ENCODE data around the gene MYCN. TPM values are rescaled to one million over a fixed set of nuclear protein-coding genes. Genes with fewer than 3 reads are reported as not detected.
"Not testable (repeated sequence)": the region's sequence is repeated elsewhere in the genome, so short reads cannot be mapped to it uniquely, and the experiment has no call there.

Gene MYCN
- total RNA-seq, 2 experiments from 2014 or later, result not detected

DNA sequence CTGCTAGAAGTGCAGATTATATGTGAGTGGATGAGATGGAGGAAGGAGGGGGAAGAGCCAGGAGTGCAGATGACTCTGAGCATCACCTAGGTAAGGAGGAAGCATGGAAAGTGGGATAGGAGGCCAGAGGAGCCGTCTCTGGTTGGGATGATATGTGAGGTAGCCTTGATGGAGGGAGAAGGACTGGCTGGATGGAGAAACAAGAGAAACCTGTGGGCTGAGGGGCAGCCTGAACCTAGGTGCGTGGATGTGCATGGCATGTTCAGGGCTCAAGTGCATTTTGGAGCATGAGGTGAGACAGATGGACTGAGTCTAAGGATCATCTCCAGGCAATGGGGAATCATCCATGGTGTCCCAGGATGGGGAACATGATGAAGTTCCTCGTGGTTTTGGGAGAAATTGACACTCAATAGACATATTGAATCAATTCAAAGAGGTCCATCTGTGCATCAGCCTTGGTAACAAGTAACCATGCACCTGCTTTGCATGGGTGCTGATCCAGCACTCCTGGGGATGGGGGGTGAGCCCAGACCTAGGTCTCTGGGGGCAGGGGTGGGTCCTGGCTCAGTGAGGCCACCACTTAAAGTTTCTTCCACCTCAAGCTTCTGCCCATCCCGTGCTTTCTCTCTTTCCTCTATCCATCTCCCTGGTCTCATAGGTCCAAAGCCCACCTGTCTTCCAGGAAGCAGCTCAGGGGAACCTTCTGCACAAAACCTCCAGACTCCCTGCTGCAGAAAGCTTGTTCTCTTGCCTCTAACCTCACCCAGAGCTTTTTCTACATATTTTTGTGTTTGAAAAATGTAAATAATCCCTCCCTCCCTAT is 19.2 kb downstream of the MYCN start:
- H3K9me3 Mint-ChIP-seq, result no peaks in the 10 kb centered on the region
- no peaks in the 10 kb centered on the region for H3K36me3 Mint-ChIP-seq (ENCODE audit: low read depth)
- DNase-seq, result no peak
- H3K4me1 Mint-ChIP-seq, result no peaks in the 10 kb centered on the region
- ChIA-PET POLR2A (no interaction called here), CTCF (no interaction called here)
- H3K27me3 Mint-ChIP-seq, result no peaks in the 10 kb centered on the region
- H3K27ac Mint-ChIP-seq, result no peak overlapping the region
- H3K4me3 Mint-ChIP-seq, result no peak overlapping the region

DNA sequence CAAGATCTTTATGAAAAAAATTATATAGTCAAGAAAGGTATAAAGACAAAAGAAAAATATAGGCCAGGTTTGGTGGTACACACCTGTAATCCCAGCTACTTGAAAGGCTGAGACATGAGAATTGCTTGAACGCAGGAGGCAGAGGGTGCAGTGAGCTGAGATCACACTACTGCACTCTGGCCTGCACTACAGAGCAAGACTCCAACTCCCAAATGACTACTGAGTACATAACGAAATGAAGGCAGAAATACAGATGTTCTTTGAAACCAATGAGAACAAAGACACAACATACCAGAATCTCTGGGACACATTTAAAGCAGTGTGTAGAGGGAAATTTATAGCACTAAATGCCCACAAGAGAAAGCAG is 19.8 kb downstream of the MYCN start:
- H3K9me3 Mint-ChIP-seq; CTCF ChIA-PET; H3K4me1 Mint-ChIP-seq; POLR2A ChIA-PET; H3K4me3 Mint-ChIP-seq; H3K27me3 Mint-ChIP-seq; H3K36me3 Mint-ChIP-seq (ENCODE audit: low read depth); H3K27ac Mint-ChIP-seq; DNase-seq: not testable (repeated sequence)

DNA sequence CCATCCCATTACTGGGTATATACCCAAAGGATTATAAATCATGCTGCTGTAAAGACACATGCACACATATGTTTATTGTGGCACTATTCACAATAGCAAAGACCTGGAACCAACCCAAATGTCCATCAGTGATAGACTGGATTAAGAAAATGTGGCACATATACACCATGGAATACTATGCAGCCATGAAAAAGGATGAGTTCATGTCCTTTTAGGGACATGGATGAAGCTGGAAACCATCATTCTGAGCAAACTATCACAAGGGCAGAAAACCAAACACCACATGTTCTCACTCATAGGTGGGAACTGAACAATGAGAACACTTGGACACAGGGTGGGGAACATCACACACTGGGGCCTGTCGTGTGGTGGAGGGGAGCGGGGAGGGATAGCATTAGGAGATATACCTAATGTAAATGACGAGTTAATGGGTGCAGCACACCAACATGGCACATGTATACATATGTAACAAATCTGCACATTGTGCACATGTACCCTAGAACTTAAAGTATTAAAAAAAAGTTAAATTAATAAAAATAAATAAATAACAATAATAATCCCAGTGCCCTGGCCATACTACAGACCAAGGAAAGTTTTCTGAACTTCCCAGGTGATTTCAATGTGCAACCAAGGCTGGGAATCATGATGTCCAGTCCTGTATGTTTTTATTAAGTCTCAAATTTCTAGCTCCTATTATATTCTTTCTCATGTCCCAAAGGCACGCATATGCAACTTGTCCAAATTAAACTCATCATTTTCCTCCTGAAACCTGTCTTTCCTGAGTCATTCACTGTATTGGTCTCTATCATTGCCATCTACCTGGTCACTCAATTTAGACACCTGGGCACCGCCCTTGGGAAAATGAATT is 23.0 kb downstream of the MYCN start:
- H3K36me3 Mint-ChIP-seq (ENCODE audit: low read depth); H3K27ac Mint-ChIP-seq; H3K9me3 Mint-ChIP-seq; POLR2A ChIA-PET; CTCF ChIA-PET; H3K27me3 Mint-ChIP-seq; H3K4me3 Mint-ChIP-seq; DNase-seq: not testable (repeated sequence)
- H3K4me1 Mint-ChIP-seq, result peaks cover 21% of the 10 kb centered on the region

DNA sequence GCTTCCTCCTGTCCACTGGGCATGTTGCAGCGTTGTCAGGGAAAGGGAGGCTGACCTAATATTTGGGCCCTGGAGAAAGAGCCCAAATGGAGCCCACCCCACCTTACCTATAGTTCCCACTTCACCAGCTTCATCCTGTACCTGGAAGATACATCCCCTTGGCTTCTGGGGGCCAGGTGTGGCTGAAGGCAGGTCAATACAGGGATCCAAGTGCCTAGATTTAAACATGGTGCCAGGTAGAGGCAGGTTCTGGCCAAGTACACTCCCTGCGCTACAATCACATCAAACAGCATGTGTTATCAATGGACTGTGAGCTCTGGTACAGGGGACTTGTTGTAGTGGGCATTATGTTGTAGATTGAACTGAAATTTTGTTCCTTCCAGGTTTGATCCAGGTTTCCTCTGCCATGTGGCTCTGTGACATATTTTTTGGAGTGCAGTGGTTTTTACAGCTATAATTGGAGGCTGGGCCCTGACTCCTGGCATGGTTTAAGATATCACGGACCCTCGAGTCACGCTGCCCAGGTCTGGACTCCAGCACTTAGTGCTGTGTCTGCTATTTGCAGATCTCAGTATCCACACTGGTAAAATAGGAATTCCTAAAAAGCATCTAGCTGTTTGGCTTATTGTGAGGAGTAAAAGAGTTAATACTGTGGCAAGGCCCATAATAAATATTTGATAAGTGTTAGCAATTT is 23.8 kb downstream of the MYCN start:
- no peak overlapping the region for H3K4me3 Mint-ChIP-seq
- H3K27me3 Mint-ChIP-seq, result no peaks in the 10 kb centered on the region
- no peaks in the 10 kb centered on the region for H3K36me3 Mint-ChIP-seq (ENCODE audit: low read depth)
- DNase-seq, result no peak
- no peak overlapping the region for H3K27ac Mint-ChIP-seq
- no peaks in the 10 kb centered on the region for H3K9me3 Mint-ChIP-seq
- peaks cover 27% of the 10 kb centered on the region for H3K4me1 Mint-ChIP-seq
- POLR2A ChIA-PET, result no interaction called here
- CTCF ChIA-PET, result interaction anchor here (1.0 kb wide), 1 partner anchor 24 kb away, joined by 3 read pairs; the partner anchor contains the start of gene MYCN

DNA sequence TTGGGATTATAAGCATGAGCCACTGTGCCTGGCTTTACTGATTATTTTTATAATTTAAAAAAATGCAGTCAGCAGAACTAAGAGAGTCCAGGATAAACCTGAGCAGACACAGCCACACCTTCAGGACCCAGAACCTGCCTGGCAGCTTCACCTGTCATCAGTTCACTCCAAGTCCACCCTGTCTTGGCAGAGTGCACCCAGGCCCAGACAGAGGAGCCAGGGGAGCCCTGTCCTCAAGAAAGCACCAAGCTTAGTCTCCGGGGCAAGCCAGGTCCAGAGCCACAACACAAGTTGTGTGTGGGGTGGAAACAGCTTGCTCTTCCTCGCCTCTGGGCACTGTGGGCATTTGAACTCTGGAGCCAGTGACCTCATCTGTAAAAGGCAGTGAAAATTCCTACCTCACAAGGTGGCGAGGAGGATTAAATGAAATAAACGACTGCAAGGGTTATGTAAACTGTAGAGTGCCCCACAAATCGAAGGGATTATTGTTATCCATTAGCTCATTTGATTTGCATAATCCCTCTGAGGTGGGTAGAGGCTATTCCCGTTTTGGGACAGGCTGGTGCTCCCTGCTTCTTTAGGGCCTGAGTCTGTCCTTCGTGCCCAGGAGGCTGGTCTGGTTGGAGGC is 24.7 kb downstream of the MYCN start:
- Mint-ChIP-seq H3K27ac (no peak overlapping the region), H3K27me3 (no peaks in the 10 kb centered on the region)

DNA sequence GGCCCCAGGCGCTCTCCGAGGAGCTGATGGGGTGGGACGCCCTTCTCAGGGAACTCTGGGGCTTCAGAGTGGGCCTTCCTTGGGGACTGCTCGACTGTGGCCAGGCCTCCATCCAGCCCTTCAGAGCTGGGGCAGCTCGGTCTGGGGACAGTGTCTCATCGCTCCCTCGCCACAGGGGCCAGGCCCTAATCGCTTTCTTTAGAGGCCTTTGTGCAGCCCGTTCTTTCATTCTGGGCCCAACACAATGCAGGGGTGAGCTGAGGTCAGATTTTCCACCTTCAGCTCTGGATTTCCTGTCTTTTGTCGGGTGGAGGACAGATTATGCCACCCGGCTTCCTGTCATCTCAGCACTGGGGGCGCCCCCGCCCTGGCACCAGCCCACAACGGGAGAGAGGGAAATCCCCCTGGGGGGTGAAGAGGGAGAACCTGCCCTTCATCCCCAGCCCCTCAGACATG is 25.2 kb downstream of the MYCN start:
- H3K36me3 Mint-ChIP-seq (ENCODE audit: low read depth), result no peaks in the 10 kb centered on the region
- no peaks in the 10 kb centered on the region for H3K9me3 Mint-ChIP-seq
- H3K4me3 Mint-ChIP-seq, result no peak overlapping the region
- ChIA-PET CTCF (no interaction called here), POLR2A (no interaction called here)
- peaks cover 33% of the 10 kb centered on the region for H3K4me1 Mint-ChIP-seq
- DNase-seq, result peak; percentile 25
- H3K27me3 Mint-ChIP-seq, result no peaks in the 10 kb centered on the region
- peak overlapping the region; percentile 19 for H3K27ac Mint-ChIP-seq

More for the DNA sequence above, 24.7 kb downstream of the MYCN start:
- Mint-ChIP-seq H3K9me3 (no peaks in the 10 kb centered on the region), H3K4me1 (peaks cover 33% of the 10 kb centered on the region), H3K4me3 (no peak overlapping the region), H3K36me3 (ENCODE audit: low read depth) (no peaks in the 10 kb centered on the region)
- ChIA-PET POLR2A (no interaction called here), CTCF (interaction anchor here (1.0 kb wide), 1 partner anchor 25 kb away, joined by 3 read pairs; the partner anchor contains the start of gene MYCN)
- no peak for DNase-seq

DNA sequence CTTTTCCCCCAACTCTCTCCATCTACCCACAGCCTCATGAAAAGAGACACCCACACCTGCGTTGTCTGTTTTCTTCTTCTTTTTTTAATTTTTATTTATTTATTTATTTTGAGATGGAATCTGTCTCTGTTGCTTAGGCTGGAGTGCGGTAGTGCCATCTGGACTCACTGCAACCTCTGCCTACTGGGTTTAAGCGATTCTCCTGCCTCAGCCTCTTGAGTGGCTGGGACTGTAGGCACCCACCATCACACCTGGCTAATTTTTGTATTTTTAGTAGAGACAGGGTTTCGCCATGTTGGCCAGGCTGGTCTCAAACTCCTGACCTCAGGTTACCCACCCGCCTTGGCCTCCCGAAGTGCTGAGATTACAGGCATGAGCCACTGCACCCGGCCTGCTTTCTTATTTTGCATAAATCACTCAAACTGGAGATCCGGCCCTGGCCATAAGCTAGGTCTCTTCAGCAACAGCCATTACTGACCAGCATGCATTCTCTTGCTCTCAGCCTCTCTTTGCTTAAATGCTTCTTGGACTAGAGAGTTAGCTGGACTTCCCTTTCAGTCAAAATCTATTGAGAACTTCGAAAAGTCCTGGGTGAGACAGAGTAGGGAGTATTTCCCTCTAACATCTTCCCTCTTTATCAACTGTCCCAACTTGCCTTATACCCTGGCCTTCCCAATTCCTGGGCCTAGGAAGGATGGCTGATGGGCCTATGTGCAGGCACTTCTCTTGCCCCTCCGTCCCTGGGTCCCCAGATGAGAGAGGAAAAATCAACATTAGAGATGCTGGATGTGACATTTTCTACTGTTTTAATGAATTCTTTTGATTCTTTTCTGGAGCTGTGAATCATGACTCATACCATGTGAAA is 27.3 kb downstream of the MYCN start:
- ChIA-PET POLR2A (no interaction called here), CTCF (no interaction called here)
- Mint-ChIP-seq H3K4me1 (peaks cover 36% of the 10 kb centered on the region), H3K4me3 (no peak overlapping the region), H3K9me3 (no peaks in the 10 kb centered on the region), H3K27ac (no peak overlapping the region), H3K27me3 (no peaks in the 10 kb centered on the region), H3K36me3 (ENCODE audit: low read depth) (no peaks in the 10 kb centered on the region)
- no peak for DNase-seq

DNA sequence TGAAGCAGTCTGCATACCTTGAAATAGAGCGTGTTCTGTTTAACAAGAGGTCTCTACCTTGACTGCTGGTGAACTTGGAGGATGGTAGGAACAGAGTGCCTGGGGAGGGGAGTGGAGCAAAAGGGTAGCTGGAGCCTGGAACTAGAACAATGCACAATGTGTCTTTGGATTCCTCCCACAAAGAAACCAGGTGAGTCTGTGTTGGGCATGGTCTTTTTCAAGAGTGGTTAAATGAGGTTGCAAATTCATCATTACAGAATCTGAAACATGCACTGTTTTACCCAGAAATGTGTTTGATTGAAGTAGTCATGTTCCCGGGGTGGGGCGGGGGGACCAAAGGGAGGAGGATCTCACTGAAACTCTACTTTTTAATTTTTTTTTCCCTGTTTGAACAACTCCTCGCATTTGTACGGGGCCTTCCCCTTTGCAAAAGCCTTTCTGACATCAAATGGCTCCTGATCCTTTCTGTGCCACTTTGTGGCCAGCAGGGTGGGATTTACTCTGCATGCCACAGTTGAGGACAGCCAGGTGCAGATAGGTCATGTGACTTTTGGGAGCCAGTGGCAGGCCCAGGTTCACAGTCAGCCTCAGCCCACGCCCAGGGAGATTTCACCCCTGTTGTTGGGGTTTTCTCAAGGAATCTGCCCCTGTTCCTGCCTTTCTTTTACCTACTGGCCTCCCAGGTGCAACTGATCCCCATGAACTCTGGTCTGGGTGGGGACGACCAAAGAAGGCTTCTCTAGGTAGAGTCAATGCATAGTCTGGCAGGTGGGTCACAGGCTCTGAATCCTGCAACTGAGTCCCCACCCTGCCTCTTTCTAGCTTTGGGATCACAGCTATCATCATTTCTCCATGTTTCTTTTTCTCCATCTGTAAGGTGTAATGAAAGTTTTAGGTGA is 28.2 kb downstream of the MYCN start:
- POLR2A ChIA-PET, result no interaction called here

DNA sequence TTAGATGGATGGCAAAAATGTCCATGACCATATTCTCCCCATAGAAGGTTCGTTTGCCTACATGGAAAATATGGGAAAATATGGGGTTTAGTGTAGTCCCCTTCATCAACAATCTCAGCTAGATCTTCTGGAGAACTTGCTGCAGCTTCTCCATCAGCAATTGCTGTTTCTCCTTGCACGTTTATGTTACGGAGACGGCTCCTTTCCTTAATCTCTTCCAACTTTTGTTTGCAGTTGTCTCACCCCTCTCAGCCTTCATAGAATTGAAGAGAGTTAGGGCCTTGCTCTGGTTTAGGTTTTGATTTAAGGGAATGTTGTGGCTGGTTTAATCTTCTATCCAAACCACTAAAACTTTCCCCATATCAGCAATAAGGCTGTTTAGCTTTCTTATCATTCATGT is 28.9 kb downstream of the MYCN start:
- POLR2A ChIA-PET, result no interaction called here
- H3K27ac Mint-ChIP-seq, result no peak overlapping the region

More for the DNA sequence above, 28.2 kb downstream of the MYCN start:
- Mint-ChIP-seq H3K27me3 (no peaks in the 10 kb centered on the region), H3K36me3 (ENCODE audit: low read depth) (no peaks in the 10 kb centered on the region), H3K4me1 (peaks cover 37% of the 10 kb centered on the region), H3K27ac (no peak overlapping the region), H3K4me3 (no peak overlapping the region), H3K9me3 (no peaks in the 10 kb centered on the region)
- CTCF ChIA-PET, result no interaction called here
- DNase-seq, result no peak

DNA sequence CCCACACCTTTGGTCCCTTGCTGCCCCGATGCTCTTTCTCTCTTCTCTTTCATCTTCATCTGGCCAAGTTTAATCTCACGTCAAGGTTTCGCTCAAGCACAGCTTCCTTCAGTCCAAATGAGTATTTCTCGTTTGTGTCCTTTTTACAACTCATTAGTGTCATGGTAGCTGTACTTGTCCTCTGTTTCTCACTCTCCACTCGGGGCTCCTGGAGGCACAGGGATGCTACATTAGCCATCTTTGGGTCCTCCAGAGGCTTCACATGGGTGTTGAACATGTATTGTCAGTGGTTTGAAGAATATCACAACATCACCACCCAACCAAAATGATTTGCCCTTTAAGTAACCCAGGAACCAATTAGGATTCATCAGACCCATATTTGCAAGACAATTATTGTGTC is 30.4 kb downstream of the MYCN start:
- ChIA-PET POLR2A (no interaction called here), CTCF (no interaction called here)
- Mint-ChIP-seq H3K27ac (no peak overlapping the region), H3K36me3 (ENCODE audit: low read depth) (no peaks in the 10 kb centered on the region), H3K9me3 (no peaks in the 10 kb centered on the region), H3K4me1 (peaks cover 32% of the 10 kb centered on the region), H3K4me3 (no peak overlapping the region), H3K27me3 (no peaks in the 10 kb centered on the region)
- no peak for DNase-seq

More for the DNA sequence above, 28.9 kb downstream of the MYCN start:
- Mint-ChIP-seq H3K9me3 (no peaks in the 10 kb centered on the region), H3K4me1 (peaks cover 37% of the 10 kb centered on the region), H3K27me3 (no peaks in the 10 kb centered on the region), H3K36me3 (ENCODE audit: low read depth) (no peaks in the 10 kb centered on the region), H3K4me3 (no peak overlapping the region)
- DNase-seq, result no peak
- CTCF ChIA-PET, result no interaction called here

DNA sequence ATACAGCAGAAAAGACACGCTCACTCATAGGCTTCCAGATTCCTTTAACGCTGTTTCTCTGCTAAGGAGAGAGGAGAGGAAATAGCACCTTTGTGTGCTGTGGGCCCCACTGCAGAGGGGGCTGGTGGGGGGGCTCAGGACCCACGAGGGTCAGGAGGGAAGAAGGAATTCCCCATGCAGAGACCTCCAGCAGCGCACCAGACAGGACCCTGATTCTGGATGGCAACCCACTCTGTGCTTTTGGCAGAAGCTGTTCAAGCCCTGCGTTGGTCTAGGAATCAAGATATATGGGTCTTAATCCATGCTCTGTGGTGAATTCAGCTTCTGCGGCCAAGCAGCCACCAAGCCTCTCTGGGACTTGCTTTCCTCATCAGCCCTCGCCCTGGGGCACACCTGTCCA is 31.0 kb downstream of the MYCN start:
- H3K4me1 Mint-ChIP-seq, result peaks cover 26% of the 10 kb centered on the region
- H3K27me3 Mint-ChIP-seq, result no peaks in the 10 kb centered on the region
- no peak for DNase-seq
- ChIA-PET POLR2A (no interaction called here), CTCF (no interaction called here)
- H3K4me3 Mint-ChIP-seq, result no peak overlapping the region
- no peaks in the 10 kb centered on the region for H3K36me3 Mint-ChIP-seq (ENCODE audit: low read depth)
- H3K9me3 Mint-ChIP-seq, result no peaks in the 10 kb centered on the region
- no peak overlapping the region for H3K27ac Mint-ChIP-seq

All from activated CD4-positive, alpha-beta memory T cell treated with anti-CD3 and anti-CD28 coated beads, Interleukin-2, amount 10 ng/mL, durations not matched to agents 7 days and 5 days (primary cell).